GM19397 (cell line): Measurements from ENCODE around the gene IL1A.
"Not testable (repeated sequence)": the region's sequence is repeated elsewhere in the genome, so short reads cannot be mapped to it uniquely, and the experiment has no call there.

Experiments
- ATAC-seq: cut with Tn5 transposase; IDR thresholded peaks from one replicate; pipeline ENCODE4 v1.9.1; 2021; ENCODE audit warnings: mild to moderate bottlenecking, moderate library complexity; ENCODE audit not compliant: unreplicated experiment

IL1A gene

GRCh38 chr2:112784199-112785189 lies at the start of gene IL1A:
Gene IL1A (minus strand): TSS chr2:112784493. CDS start chr2:112783770, 723 bp downstream.
- ATAC-seq, result no peak

GRCh38 chr2:112833976-112834375 lies 49.7 kb upstream of the IL1A start:
- no peak for ATAC-seq

- ATAC-seq, result not testable (repeated sequence)
Observed at GRCh38 chr2:112833639-112833931, 49.3 kb upstream of the IL1A start.

GRCh38 chr2:112832841-112833638 lies 48.7 kb upstream of the IL1A start:
- ATAC-seq, result no peak

GRCh38 chr2:112831946-112832840 lies 47.9 kb upstream of the IL1A start:
- no peak for ATAC-seq

- ATAC-seq, result no peak
Observed at GRCh38 chr2:112831513-112831845, 47.2 kb upstream of the IL1A start.

- ATAC-seq, result no peak
Observed at GRCh38 chr2:112830682-112831512, 46.6 kb upstream of the IL1A start.

GRCh38 chr2:112829961-112830681 lies 45.8 kb upstream of the IL1A start:
- no peak for ATAC-seq

- no peak for ATAC-seq
Observed at GRCh38 chr2:112829101-112829960, 45.0 kb upstream of the IL1A start.

GRCh38 chr2:112828251-112828691 lies 44.0 kb upstream of the IL1A start:
- ATAC-seq, result no peak

- no peak for ATAC-seq
Observed at GRCh38 chr2:112827604-112828185, 43.4 kb upstream of the IL1A start.

- no peak for ATAC-seq
Observed at GRCh38 chr2:112827009-112827408, 42.7 kb upstream of the IL1A start.

- no peak for ATAC-seq
Observed at GRCh38 chr2:112825706-112826105, 41.4 kb upstream of the IL1A start.

- ATAC-seq, result no peak
Observed at GRCh38 chr2:112824694-112825085, 40.4 kb upstream of the IL1A start.

- no peak for ATAC-seq
Observed at GRCh38 chr2:112821682-112822081, 37.4 kb upstream of the IL1A start.

GRCh38 chr2:112821142-112821541 lies 36.8 kb upstream of the IL1A start:
- peak; percentile 70 for ATAC-seq

- ATAC-seq, result no peak
Observed at GRCh38 chr2:112820343-112820742, 36.0 kb upstream of the IL1A start.

- ATAC-seq, result no peak
Observed at GRCh38 chr2:112819081-112819480, 34.8 kb upstream of the IL1A start.
